CD14-positive monocyte (primary cell): ENCODE data around the gene CCNK. TPM values are rescaled to one million over a fixed set of nuclear protein-coding genes. Genes with fewer than 3 reads are reported as not detected.
A peak's percentile ranks its signal among the peaks of the same experiment; 100 is the strongest.

Source experiments
- DNase-seq, 3 donors: peaks; one replicate each; pipeline ENCODE4 v3.0.0-alpha.2; 2011 to 2022
- H2AFZ ChIP-seq: 2 replicates; pipeline ENCODE4 v1.6.0; 2012; ENCODE audit warnings: mild to moderate bottlenecking, low read depth, low read length, inconsistent platforms; ENCODE audit not compliant: insufficient read depth, poor library complexity, severe bottlenecking
- H3K27ac ChIP-seq, 2 donors: 1 replicate in 1 of 2; 2 replicates in 1 of 2; pipeline ENCODE4 v1.5.1; 2012 to 2013; ENCODE audit warnings: low read length in 2 of 2, control low read depth in 1 of 2, inconsistent platforms in 1 of 2, low read depth in 1 of 2, mild to moderate bottlenecking in 1 of 2
- H3K27me3 ChIP-seq, 2 donors: one replicate each; pipeline versions ENCODE4 v1.6.0 to v1.6.1; 2011 to 2013; ENCODE audit warnings: low read length in 2 of 2; ENCODE audit not compliant: control insufficient read depth in 2 of 2, insufficient read depth in 2 of 2
- H3K36me3 ChIP-seq, 2 donors: replicated peaks in 1 of 2; 1 replicate in 1 of 2; 2 replicates in 1 of 2; pipeline versions ENCODE4 v1.5.1 to v1.6.1; 2012 to 2013; ENCODE audit warnings: low read length in 2 of 2, control low read depth in 1 of 2, inconsistent platforms in 1 of 2, mild to moderate bottlenecking in 1 of 2; ENCODE audit not compliant: insufficient read depth in 2 of 2, control insufficient read depth in 1 of 2
- H3K4me1 ChIP-seq, 2 donors: 1 replicate in 1 of 2; 2 replicates in 1 of 2; pipeline versions ENCODE4 v1.5.1 to v1.6.1; 2012 to 2013; ENCODE audit warnings: low read length in 2 of 2, control low read depth in 1 of 2, inconsistent platforms in 1 of 2, mild to moderate bottlenecking in 1 of 2, moderate library complexity in 1 of 2; ENCODE audit not compliant: insufficient read depth in 2 of 2, control insufficient read depth in 1 of 2
- H3K4me2 ChIP-seq: replicated peaks from 2 replicates; pipeline ENCODE3; 2012; ENCODE audit warnings: low read length, moderate library complexity, mild to moderate bottlenecking; ENCODE audit not compliant: poor library complexity, severe bottlenecking; ENCODE audit errors: extremely low read depth
- H3K4me3 ChIP-seq, 3 experiments: fragments of 200-600 bp in 1 of 3; sonication (generic) in 1 of 3; replicated peaks in 1 of 3; 1 replicate in 2 of 3; 2 replicates in 1 of 3; pipeline ENCODE4 v1.5.1; 2011 to 2013; ENCODE audit warnings: low read length in 3 of 3, mild to moderate bottlenecking in 3 of 3, control low read depth in 2 of 3, low read depth in 2 of 3, inconsistent platforms in 1 of 3, moderate library complexity in 1 of 3
- H3K79me2 ChIP-seq: 2 replicates; pipeline ENCODE4 v1.6.0; 2012; ENCODE audit warnings: mild to moderate bottlenecking, control low read depth, inconsistent platforms, low read length, moderate library complexity; ENCODE audit not compliant: insufficient read depth
- H3K9ac ChIP-seq: 2 replicates; pipeline ENCODE4 v1.6.0; 2017; ENCODE audit warnings: low read length, mild to moderate bottlenecking; ENCODE audit not compliant: insufficient read depth, poor library complexity, severe bottlenecking
- H3K9me3 ChIP-seq, 2 donors: replicated peaks in 1 of 2; 1 replicate in 1 of 2; 2 replicates in 1 of 2; pipeline versions ENCODE4 v1.5.1 to v1.6.1; 2012 to 2013; ENCODE audit warnings: low read length in 2 of 2, control low read depth in 1 of 2; ENCODE audit not compliant: control insufficient read depth in 1 of 2, insufficient read depth in 1 of 2
- H4K20me1 ChIP-seq: 2 replicates; pipeline ENCODE4 v1.6.0; 2012; ENCODE audit warnings: mild to moderate bottlenecking, low read length, control low read depth, moderate library complexity; ENCODE audit not compliant: insufficient read depth
- H3K27ac Mint-ChIP-seq, 7 donors: one replicate each; pipeline ENCODE4 v1.8.0; 2020; ENCODE audit warnings: mild to moderate bottlenecking in 7 of 7, mixed read lengths in 7 of 7, moderate library complexity in 6 of 7, inconsistent platforms in 2 of 7
- H3K27me3 Mint-ChIP-seq, 3 donors: one replicate each; pipeline ENCODE4 v1.8.0; 2021 to 2022; ENCODE audit warnings: low read depth in 3 of 3, mild to moderate bottlenecking in 3 of 3, mixed read lengths in 3 of 3, moderate library complexity in 3 of 3, inconsistent platforms in 1 of 3
- H3K36me3 Mint-ChIP-seq, 2 donors: one replicate each; pipeline ENCODE4 v1.8.0; 2020; ENCODE audit warnings: mixed read lengths in 2 of 2, inconsistent platforms in 1 of 2, mild to moderate bottlenecking in 1 of 2
- H3K4me1 Mint-ChIP-seq: one replicate; pipeline ENCODE4 v1.8.0; 2020; ENCODE audit warnings: mild to moderate bottlenecking, mixed read lengths
- H3K4me3 Mint-ChIP-seq, 2 donors: one replicate each; pipeline ENCODE4 v1.8.0; 2020; ENCODE audit warnings: mild to moderate bottlenecking in 2 of 2, mixed read lengths in 2 of 2, moderate library complexity in 1 of 2
- H3K9me3 Mint-ChIP-seq, 7 donors: one replicate each; pipeline ENCODE4 v1.8.0; 2020 to 2022; ENCODE audit warnings: mixed read lengths in 7 of 7, mild to moderate bottlenecking in 6 of 7, moderate library complexity in 6 of 7, inconsistent platforms in 2 of 7
- CTCF ChIP-seq: fragments of 200-600 bp; IDR thresholded peaks from one replicate; pipeline ENCODE4 v1.8.0; 2022; ENCODE audit warnings: antibody characterized with exemption, mild to moderate bottlenecking
- WGBS: methylation state at CpG from one replicate; pipeline ENCODE4 v1.1.5; 2013; ENCODE audit warnings: missing lambda C conversion rate; ENCODE audit not compliant: insufficient coverage; 5-methylcytosine and 5-hydroxymethylcytosine counted together
- intact Hi-C, 2 donors: fragments of 100-400 bp; cut with micrococcal nuclease; formaldehyde crosslinking; loops; one replicate each; pipeline versions ENCODE4 v1.15.0 to v1.15.1; 2023
- polyA plus RNA-seq, 3 donors: library from polyadenylated mRNA; depleted of rRNA in 1 of 3; unstranded in 2 of 3; stranded (reverse) in 1 of 3; fragments of 300-500 nt in 2 of 3; fragments of >200 nt in 1 of 3; fragmentation: Illumina TruSeq in 2 of 3; gene quantifications; 1 replicate in 2 of 3; 2 replicates in 1 of 3; pipeline ENCODE4 v1.2.3, GENCODE V29; 2012 to 2021

CCNK gene
- polyA plus RNA-seq, 3 donors = 7.7 to 21.5 (median 14.7) TPM

DNA sequence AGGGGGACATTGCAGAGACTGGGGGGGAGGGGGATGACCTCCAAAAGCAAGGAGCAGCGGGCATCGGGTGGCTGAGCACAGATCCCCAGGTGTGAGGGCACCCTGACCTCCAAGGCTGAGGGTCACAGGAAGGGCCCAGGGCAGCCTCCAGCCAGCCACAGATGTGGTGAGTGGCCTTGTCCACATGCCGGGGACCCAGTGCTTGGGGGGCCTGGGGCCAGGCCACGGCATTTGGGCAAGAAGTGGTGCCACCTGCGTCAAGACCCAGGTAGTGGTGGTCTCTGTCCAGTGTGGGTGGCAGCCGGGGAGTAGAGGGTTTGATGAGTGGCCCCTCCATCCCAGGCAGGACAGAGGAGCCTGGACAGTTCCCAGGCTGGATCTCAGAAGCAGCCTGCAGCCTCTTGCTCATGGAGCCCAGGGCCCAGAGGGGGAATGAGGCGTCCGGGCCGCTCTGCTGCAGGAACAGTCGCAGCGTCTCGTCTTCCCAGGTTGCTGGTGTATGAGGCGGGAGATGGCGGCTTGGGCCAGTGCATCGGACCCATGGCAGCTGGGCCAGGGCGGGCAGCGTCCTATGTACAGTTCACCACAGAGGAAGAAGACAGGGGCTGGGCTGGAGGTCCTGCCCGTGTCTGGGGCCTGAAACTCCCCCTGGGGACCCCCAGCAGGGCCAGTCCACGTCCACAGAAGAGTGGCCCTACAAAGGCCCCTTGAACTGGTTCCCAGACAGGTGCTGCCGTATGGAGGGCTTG is 33.5 kb downstream of the CCNK start:
- Histone ChIP-seq H3K79me2 (no peaks in the 10 kb centered on the region), H3K9me3 (no peaks in the 10 kb centered on the region), H3K4me3 (no peak overlapping the region), H3K9ac (no peak overlapping the region), H3K27ac (no peak overlapping the region), H4K20me1 (peaks cover 5% of the 10 kb centered on the region), H3K4me2 (no peak overlapping the region), H3K36me3 (peaks cover 26 to 28% of the 10 kb centered on the region in 2 donors), H2AFZ (no peak overlapping the region), H3K4me1 (no peaks in the 10 kb centered on the region), H3K27me3 (no peaks in the 10 kb centered on the region)
- DNase-seq = no peak
- peaks cover 0 to 5% (median 4%) of the 10 kb centered on the region in 3 donors for H3K27me3 Mint-ChIP-seq
- H3K36me3 Mint-ChIP-seq = peaks cover 14 to 30% of the 10 kb centered on the region in 2 donors
- intact Hi-C loops = loop anchor here in 1 of 2 donors (5.0 kb wide), 1 partner anchor 113 kb away; no protein-coding TSS in a partner anchor
- H3K4me1 Mint-ChIP-seq = peaks cover 2% of the 10 kb centered on the region
- peak overlapping the region in 1 of 7 donors; percentile 81 for H3K27ac Mint-ChIP-seq
- H3K4me3 Mint-ChIP-seq = no peak overlapping the region
- H3K9me3 Mint-ChIP-seq = no peaks in the 10 kb centered on the region
- 94% methylated on average over 18 of the region's 20 CpGs for WGBS
- no peak for TF ChIP-seq CTCF

GRCh38 chr14:99515301-99516155 is 34.3 kb downstream of the CCNK start:
- peaks cover 2% of the 10 kb centered on the region for H3K4me1 Mint-ChIP-seq
- H3K4me3 ChIP-seq = no peak overlapping the region
- no peak overlapping the region for H3K27ac Mint-ChIP-seq
- no peak overlapping the region for H3K4me3 Mint-ChIP-seq
- H3K4me2 ChIP-seq = no peak overlapping the region
- H3K4me1 ChIP-seq = no peaks in the 10 kb centered on the region
- H3K36me3 ChIP-seq = peaks cover 23 to 25% of the 10 kb centered on the region in 2 donors
- H4K20me1 ChIP-seq = peaks cover 4% of the 10 kb centered on the region
- intact Hi-C loops = loop anchor here in 1 of 2 donors (5.0 kb wide), 1 partner anchor 112 kb away; no protein-coding TSS in a partner anchor
- peak in 1 of 3 donors; percentile 4 for DNase-seq
- WGBS = 93% methylated on average over 25 of the region's 27 CpGs
- no peaks in the 10 kb centered on the region for H3K9me3 ChIP-seq
- no peaks in the 10 kb centered on the region for H3K79me2 ChIP-seq
- no peaks in the 10 kb centered on the region for H3K9me3 Mint-ChIP-seq
- H3K9ac ChIP-seq = no peak overlapping the region
- no peak overlapping the region for H3K27ac ChIP-seq
- no peak overlapping the region for H2AFZ ChIP-seq
- peaks cover 12 to 26% of the 10 kb centered on the region in 2 donors for H3K36me3 Mint-ChIP-seq
- H3K27me3 Mint-ChIP-seq = peaks cover 0 to 9% (median 5%) of the 10 kb centered on the region in 3 donors
- no peaks in the 10 kb centered on the region for H3K27me3 ChIP-seq
- no peak for TF ChIP-seq CTCF
